DLD1 (cell line): ENCODE results near the gene CLVS2.

Source experiments
- in situ Hi-C: cut with HindIII; loops from 2 replicates; pipeline ENCODE4 v1.10.0; 2017; ENCODE audit warnings: low sequenced_read_pairs

CLVS2 gene, protein sequence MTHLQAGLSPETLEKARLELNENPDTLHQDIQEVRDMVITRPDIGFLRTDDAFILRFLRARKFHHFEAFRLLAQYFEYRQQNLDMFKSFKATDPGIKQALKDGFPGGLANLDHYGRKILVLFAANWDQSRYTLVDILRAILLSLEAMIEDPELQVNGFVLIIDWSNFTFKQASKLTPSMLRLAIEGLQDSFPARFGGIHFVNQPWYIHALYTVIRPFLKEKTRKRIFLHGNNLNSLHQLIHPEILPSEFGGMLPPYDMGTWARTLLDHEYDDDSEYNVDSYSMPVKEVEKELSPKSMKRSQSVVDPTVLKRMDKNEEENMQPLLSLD

DNA sequence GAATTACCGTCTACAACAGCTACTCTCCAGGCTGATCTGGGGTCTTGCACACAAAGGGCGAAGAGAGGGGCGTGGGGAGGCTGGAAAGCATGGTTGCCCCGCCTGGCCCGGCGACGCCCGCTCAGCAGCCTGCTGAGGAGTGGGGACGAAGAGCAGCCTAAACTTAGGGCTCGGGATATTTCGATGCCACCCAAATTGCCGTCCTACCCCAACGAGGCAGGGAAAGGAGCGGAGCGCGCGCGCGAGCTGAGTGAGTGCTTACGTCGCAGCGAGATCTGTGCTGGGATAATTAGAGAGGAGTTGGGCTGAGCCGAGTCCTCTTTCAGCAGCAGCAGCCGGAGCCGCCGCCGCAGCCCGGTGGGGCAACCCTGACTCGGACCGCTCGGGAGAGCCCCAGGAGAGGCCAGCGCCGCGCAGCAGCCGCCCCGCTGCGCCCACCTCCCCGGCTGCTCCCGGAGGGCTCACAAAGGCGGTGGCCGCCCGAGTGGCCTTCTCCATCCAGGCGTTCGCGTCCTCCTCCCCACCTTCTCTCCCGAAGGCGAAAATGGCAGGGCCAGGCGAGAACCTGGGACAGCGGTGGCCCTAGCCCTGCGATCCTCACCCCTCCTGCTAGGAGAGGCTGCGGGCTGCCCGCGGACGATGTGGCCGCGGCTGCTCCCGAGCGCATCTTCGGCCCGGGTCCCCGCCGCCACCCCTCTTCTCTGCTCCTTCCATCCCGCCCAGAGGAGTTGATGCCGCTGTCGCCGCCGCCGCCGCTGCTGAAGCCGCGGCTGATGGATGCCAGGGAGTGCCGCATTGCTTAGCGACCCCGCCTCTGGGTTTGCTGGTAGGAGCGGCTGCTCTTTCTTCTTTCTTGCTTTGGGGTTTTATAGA is at the start of gene CLVS2:
Gene CLVS2 (plus strand): TSS at position 315 of the 873 bp plus-strand sequence. CDS start 1,543 bp downstream, outside the sequence.
- in situ Hi-C loops, result no loop called here

DNA sequence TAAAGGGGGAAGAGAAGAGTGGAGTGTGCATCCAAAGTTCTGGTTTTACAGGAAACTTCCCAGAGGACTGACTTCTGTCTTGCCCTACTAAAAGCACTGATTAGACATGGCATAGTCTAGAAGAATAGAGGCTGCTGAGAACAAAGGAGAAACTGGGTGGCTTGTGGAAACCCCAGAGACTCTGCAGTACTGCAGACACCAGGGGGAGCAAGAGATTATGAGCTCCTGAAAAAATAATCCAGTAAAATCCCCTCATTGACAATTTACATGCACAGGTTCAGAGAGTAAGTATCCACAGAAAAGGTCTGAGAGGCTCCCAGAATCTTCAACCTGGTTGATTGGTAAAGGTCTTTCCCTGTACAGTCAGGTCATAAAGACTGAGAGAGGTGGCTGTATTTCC is 48.7 kb upstream of the CLVS2 start:
- in situ Hi-C loops, result no loop called here

DNA sequence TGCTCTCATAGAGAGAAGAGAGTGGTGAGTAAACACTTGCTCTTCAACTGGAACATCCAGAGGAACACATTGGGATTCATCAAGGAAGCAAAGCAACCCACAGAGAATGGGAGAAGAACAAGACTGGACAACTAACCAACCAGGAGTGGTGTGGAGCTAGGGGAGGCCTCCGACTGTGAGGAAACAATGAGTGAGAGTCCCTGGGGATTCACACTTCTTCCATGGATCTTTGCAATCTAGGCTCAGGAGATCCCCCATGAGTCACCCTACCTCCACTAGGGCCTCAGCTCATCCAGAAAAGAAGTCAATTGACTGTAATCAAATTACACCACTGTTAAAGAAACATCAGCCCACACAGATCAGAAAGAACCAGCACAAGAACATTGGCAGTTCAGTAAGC is 42.3 kb upstream of the CLVS2 start:
- in situ Hi-C loops, result no loop called here

DNA sequence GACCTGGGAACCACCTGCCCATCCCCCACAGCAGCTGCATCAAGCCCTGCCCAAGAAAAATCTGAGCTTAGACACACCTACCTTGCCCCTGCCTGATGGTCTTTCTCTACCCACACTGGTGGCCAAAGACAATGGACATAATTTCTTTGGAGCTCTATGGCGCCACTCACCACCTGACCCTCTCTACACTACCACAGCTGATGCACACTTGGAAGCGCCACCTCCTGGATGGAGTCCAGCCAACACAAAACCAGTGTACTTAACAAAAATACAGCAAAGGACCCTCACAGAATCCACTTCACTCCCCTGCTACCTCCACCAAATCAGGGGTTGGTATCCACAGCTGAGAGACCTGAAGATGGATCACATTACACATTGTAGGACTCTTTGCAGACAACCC is 39.7 kb upstream of the CLVS2 start:
- in situ Hi-C loops, result no loop called here

DNA sequence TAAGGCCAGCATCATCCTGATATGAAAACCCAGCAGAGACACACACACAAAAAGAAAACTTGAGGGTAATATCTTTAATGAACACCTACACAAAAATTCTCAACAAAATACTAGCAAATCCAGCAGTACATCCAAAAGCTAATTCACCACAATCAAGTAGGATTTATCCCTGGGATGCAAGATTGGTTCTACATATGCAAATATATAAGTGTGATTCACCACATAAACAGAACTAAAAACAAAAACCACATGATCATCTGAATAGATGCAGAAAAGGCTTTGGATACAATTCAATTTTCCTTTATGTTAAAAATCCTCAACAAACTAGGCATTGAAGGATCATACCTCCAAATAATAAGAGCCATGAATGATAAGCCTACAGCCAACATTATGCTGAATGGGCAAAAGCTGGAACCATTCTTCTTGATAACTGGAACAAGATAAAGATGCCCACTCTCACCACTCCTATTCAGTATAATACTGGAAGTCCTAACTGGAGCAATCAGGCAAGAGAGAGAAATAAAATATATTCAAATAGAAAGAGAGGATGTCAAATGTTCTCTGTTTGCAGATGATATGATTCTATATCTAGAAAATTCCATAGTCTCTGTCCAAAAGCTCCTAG is 33.9 kb upstream of the CLVS2 start:
- in situ Hi-C loops, result no loop called here

DNA sequence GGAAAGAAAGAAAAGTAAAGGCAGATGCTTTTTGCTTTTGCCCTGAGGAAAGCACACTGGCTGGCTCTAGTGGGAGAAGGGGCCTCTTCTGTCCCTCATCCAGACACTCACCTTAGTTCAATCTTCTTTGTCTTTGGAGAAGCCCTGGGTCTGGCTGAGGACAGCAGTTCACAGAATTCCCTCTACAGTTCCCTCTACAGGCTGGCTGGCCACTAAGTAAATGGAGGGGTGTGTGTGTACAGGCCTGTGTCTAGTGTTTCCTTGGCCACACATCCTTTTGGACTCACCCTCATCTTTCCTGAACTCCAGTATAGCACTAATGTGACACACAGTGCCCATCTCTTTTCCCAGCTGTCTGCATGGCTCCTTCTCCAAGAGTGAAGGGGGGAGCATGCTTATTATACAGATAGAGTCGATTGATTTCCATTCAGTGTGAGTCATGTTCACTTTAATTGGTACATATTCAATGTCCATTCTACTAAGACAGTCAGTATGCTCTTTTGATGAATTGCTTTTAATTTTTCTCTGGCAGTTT is 26.0 kb upstream of the CLVS2 start:
- in situ Hi-C loops, result no loop called here

DNA sequence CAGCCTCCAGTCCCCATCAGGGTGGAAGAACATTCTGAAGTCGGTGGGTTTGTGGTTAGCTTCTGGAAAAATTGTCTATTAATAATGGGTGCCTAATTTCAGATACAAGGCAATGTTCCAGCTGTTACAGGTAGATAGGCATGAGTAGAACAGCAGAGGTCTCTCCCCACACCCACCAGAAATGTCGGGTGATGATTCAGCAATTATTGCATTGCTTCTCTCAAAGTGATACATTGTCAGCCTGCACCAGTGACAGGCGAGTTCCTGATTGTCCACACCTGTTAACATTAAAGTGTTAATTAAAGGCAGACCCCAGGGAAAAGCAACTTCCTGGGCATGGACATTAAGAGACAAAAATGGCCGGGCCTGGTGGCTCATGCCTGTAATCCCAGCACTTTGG is 18.9 kb upstream of the CLVS2 start:
- in situ Hi-C loops, result no loop called here

DNA sequence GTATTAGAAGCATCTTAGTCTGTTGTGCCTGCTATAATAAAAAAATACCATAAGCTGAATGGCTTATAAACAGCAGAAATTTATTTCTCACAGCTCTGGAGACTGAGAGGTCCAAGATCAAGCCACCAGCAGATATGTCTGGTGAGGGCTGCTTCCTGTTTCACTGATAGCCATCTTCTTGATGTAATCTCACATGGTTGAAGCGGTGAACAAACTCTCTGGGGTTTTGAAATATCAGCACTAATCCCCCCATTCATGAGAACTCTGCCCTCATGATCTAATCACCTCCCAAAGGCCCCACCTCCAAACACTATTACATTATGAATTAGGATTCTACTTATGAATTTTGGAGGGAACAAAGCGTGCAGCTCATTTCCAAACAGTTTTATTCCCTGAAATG is 11.6 kb upstream of the CLVS2 start:
- in situ Hi-C loops, result no loop called here

DNA sequence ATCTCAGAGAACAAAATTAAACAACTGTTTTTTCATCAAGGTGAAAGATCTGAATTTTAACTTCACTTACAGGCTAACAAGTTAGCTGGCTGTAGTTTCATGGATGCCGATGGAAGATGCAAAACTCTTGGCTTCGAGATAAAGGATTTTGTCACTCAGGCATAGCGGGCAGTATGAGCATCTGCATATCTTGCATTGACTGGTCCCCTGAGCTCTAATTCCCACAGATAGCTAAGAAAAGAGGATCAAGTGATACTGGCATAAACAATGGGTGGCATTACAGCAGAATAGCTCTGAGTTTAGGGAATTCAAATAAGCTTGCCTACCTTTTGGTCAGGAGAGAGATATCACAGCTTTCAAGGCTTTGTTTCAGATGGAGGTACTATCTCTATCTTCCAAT is 1.8 kb upstream of the CLVS2 start:
- in situ Hi-C loops, result no loop called here

DNA sequence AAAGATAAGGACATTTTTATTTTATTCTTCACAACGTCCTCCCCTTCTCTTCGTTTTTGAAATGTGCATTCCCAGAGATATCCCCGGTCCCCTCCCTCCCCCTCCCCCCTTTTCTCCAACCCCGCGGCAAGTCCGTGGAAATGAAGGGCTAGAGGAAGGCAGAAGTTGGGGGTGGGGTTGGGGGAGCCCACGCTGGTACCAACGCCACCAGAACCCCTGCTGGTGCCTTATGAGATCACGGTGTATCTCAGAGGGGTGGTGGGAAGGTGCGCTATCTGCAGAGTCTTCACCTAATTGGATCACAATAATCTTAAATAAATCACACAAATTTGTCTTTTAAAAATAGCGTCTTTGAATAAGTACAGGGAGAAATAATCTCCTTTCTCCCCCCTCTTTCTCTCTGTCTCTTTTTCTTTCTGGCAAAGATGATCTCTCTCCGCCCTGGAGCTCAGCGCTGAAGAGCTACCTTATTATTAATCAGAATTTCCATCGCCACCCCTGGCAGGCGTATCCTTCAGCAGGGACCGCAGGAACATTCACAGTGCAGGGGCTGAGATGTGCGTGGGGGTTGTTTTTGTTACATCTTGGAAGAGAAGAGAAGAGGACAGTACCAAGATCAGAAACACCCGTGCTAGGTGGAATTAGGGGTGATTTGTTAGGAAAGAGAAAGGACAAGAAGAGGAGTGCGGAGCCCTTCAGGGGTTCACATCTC is 915 bp downstream of the CLVS2 start:
- in situ Hi-C loops, result no loop called here

DNA sequence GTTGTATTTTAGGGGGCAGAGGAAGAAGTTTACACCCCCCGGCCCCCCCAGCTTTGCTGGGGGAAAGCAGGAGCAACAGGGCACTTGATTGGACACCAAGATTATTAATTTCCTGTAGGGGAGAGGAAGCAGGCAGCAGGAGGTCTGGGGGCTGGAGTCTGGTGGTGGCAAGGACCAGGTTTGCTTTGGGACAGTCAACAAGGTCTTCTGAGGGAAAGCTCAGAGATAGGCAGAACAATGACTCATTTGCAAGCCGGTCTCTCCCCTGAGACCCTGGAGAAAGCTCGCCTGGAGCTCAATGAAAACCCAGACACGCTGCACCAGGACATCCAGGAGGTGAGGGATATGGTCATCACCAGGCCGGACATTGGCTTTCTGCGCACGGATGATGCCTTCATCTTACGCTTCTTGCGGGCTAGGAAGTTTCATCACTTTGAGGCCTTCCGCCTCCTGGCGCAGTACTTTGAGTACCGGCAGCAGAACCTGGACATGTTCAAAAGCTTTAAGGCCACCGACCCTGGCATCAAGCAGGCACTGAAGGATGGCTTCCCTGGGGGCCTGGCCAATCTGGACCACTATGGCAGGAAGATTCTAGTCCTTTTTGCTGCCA is 1.6 kb downstream of the CLVS2 start:
- in situ Hi-C loops, result no loop called here

DNA sequence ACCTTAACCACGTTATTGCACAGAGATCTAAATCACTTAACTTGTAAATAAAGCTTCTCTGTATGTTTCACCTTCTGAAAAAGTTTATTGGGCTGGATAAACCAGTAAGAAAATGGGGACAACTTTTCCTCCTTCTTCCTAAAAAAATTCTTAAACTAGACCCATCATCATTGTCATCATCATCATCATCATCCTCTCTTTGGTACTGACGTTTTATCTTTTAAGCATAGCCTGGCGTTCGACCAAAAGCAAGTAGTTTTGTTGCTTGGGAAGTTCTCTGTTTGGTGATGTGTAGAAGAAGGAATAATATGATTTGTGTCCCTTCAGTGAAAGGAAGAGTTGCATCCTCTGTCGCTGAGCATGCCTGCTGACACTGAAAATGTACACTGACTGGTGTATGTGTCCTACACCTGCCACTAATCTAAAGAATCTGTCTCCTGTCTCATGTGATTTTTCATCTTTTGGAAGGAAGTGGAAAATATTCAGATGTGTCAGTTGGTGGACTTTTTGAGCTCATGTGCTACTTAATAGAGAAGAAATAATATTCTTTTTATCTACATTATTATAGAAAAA is 2.5 kb downstream of the CLVS2 start:
- in situ Hi-C loops, result no loop called here

DNA sequence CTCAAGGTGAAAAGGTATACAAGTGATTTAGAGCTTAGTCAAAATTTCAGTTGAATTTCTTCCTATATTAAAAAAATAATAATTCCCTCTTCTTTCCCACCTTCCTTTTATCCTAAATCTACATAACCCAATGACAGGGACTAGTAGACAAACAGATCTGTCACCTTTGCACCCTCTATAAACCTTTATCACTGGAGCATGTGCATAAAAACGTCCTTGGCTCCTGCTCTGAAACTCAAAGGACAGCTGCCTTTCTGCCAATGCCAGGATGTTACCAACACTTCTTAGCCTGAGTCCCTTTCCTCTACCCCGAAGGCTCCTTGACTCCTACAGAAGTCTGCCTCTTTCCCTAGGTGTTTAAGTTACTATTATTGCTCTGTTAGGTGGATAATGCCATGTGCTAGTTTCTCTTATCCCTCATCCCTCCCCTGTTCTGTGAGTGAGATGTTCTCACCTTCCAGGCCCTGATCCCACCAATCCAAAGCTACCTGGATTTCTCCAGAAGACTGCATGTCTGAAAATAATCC is 4.3 kb downstream of the CLVS2 start:
- in situ Hi-C loops, result no loop called here

DNA sequence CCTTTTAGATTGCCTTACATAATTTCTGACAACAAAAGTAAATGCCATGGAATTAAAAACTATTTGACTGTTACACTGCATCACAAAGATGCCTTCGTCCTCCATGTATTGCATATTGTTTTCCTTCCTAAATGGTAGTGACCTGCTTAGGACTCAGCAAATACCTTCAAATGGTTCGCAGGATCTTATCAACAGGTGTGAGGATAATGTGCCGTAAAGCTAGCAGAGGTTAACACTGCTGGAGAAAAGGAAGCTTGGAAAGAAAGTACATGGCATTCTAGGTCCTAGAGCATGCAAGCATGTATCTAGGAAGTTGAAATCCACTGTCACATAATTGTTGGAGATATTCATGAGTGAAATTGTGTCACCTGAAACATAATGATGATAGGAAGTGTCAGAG is 5.5 kb downstream of the CLVS2 start:
- in situ Hi-C loops, result no loop called here

DNA sequence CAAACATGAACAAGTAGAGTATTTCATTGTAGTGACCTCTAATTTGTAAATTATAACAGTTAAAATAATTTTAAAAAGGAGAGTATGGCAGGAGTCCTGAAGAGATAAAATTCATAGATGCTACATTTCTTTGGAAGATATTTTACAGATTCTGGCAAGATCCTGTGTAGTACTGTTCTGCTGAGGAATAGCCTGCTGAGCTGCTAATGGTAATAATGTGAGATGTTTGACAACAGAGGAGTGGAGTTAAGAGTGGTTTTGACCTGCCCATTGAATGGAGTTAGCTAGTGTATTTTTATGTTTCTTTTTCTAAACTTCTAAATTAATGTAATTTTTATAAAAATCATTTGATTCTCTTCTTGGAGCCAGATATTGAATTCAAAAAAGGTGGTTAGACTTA is 11.8 kb downstream of the CLVS2 start:
- in situ Hi-C loops, result no loop called here

DNA sequence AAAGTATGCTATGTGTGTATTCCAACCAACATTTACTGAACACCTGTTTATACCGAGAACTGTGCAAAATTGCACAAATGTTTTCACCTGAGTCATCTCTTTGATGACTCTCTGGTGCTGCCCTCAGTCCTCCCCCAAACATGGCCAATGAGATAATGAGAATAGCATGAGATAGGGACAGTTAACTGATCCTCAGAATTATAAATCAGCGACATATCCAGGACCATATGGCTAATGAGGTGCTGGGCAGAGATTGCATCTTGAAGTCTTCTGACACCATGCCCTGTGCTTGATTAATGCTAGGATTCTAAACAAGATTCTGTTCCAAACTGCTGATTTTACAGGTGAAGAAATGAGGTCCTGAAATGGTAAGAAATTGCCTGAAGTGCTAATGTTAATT is 13.0 kb downstream of the CLVS2 start:
- in situ Hi-C loops, result no loop called here

DNA sequence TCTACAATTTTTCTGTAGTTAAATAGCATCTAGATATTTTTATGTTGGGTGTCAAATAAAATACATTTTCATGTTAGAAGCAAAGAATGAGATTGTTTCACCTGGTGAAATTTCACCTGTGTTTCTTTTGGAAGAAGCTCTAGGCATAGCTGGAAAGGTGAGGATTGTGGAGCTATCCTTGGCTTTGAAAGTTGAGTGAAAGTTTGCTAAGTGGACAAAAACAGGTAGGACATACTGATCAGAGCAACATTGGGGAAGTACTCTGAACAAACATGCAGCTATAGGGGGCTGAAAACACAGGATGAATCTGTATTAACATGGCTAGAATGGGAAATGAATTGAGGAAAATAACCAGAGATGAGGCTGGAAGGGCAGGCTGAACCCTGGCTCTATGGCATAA is 18.8 kb downstream of the CLVS2 start:
- in situ Hi-C loops, result no loop called here

DNA sequence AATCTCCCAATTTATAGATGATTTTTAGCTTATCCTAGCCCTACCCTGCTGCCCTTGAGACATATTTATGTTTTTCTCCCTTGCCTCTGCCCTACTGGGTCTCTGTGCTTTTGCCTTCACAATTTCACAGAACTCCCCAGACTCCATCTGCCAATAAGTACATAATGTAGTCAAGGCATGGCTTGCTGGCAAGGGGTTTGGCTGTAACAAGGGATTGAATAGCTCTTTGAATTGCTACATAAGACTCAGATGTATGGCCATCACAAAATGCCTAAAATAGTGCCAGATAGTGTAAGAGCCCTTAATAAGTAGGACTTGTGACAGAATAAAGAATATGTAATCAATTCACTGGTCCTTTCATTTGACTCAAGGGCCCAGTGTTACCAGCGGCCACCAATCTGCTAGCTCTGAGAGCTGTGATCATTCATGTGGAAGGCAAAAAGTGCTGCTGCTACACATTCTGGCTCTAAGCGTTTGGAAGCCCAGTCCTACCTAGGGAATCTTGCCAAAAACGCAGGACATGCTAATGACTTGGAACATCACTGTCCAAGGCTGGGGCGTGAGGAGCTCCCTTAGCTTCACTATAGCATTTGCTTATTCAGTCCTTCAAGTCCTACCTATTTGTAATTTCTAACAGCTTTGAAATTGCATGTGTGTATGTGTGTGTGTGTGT is 20.5 kb downstream of the CLVS2 start:
- in situ Hi-C loops, result no loop called here

DNA sequence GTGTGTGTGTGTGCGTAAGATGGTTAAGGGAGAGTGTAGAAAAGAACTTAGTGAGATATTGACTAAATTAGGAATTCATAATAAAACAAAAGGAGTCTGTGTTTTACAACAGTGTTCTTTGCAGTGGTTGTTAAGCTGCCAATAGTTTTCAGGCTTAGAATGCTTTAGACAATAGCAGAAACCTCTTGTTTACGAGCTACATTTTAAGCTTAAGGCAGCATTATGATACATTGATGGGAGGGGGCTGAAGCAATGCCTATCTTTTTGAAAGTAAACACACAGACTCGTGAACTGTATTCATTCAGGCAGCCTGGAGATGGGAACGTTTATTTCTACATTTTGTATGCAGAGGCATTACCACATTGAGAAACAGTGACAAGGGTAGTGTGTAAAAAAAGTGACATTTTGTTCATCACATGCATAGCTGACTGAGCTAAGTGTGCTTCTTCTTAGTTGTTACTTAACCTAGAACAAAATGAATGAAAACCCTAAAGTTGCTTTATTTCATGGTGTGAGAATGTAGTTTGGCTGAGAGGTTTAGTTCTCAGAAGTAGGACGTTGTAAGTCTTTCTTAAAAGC is 21.2 kb downstream of the CLVS2 start:
- in situ Hi-C loops, result no loop called here
